Endothelial cell of umbilical vein (primary cell): Measurements from ENCODE around the gene LRIG1. TPM values are rescaled to one million over a fixed set of nuclear protein-coding genes. Genes with fewer than 3 reads are reported as not detected.

Experiments
- BruUV-seq: library from RNA; stranded (reverse); fragments of 400-500 nt; replicated peaks from 2 replicates; lab custom pipeline; 2021; lab: Mats Ljungman, UMichigan
- CTCF ChIA-PET: fragments of 300-600, 350-600 bp; sonication (Branson Sonifier 250); formaldehyde crosslinking; loops from one replicate; lab custom pipeline; 2021; ENCODE audit warnings: antibody characterized with exemption, inconsistent platforms; lab: Charles Lee
- POLR2A ChIA-PET: fragments of 300-600, 350-600 bp; sonication (Branson Sonifier 250); formaldehyde crosslinking; loops from one replicate; lab custom pipeline; 2021; ENCODE audit warnings: antibody characterized with exemption, inconsistent platforms; lab: Charles Lee
- DNase-seq: peaks from one replicate; pipeline ENCODE4 v3.0.0-alpha.2; 2011; ENCODE audit warnings: low read depth, low spot score
- FAIRE-seq: peaks from 2 replicates; lab custom pipeline; 2011; peaks lifted over from hg19 to GRCh38; lab: Jason Lieb, UNC
- H2AFZ ChIP-seq: 2 replicates; pipeline ENCODE4 v1.6.0; 2012; ENCODE audit warnings: low read depth, low read length, control low read depth, inconsistent platforms
- H3K27ac ChIP-seq: 2 replicates; pipeline ENCODE4 v1.5.1; 2011; ENCODE audit warnings: low read depth, mild to moderate bottlenecking, control low read depth, low read length, moderate library complexity; ENCODE audit not compliant: insufficient read depth
- H3K27me3 ChIP-seq, 2 experiments: 2 replicates each; pipeline versions ENCODE4 v1.6.0 to v1.6.1; 2011; ENCODE audit warnings: low read length in 2 of 2, mixed read lengths in 1 of 2; ENCODE audit not compliant: control insufficient read depth in 2 of 2, insufficient read depth in 2 of 2
- H3K36me3 ChIP-seq, 2 experiments: 2 replicates in 1 of 2; 3 replicates in 1 of 2; pipeline ENCODE4 v1.5.1; 2011; ENCODE audit warnings: low read length in 2 of 2, mild to moderate bottlenecking in 1 of 2, moderate library complexity in 1 of 2; ENCODE audit not compliant: control insufficient read depth in 2 of 2, insufficient read depth in 2 of 2; ENCODE audit errors: extremely low read depth in 1 of 2
- H3K4me1 ChIP-seq: 3 replicates; pipeline ENCODE4 v1.5.1; 2011; ENCODE audit warnings: mild to moderate bottlenecking, low read length; ENCODE audit not compliant: control insufficient read depth, insufficient read depth; ENCODE audit errors: extremely low read depth
- H3K4me2 ChIP-seq: 2 replicates; pipeline ENCODE4 v1.6.1; 2011; ENCODE audit warnings: low read length, control low read depth, mixed read lengths; ENCODE audit not compliant: insufficient read depth
- H3K4me3 ChIP-seq, 3 experiments: fragments of 200-600 bp in 1 of 3; sonication (generic), shearing (Covaris generic) in 1 of 3; replicated peaks in 1 of 3; 2 replicates each; pipeline ENCODE4 v1.5.1; 2011 to 2016; ENCODE audit warnings: control low read depth in 3 of 3, low read length in 3 of 3, mild to moderate bottlenecking in 2 of 3, inconsistent platforms in 1 of 3, low read depth in 1 of 3, moderate library complexity in 1 of 3; ENCODE audit not compliant: insufficient read depth in 1 of 3
- H3K79me2 ChIP-seq: 2 replicates; pipeline ENCODE4 v1.6.0; 2012; ENCODE audit warnings: low read length, inconsistent platforms; ENCODE audit not compliant: control insufficient read depth, insufficient read depth
- H3K9ac ChIP-seq: replicated peaks from 2 replicates; pipeline ENCODE3; 2011; ENCODE audit warnings: low read length, control low read depth; ENCODE audit not compliant: insufficient read depth; ENCODE audit errors: extremely low read depth
- H3K9me1 ChIP-seq: replicated peaks from 3 replicates; pipeline ENCODE4 v1.6.0; 2011; ENCODE audit warnings: mild to moderate bottlenecking, low read length; ENCODE audit not compliant: control insufficient read depth, insufficient read depth; ENCODE audit errors: extremely low read depth
- H3K9me3 ChIP-seq: replicated peaks from 2 replicates; pipeline ENCODE4 v1.5.1; 2012; ENCODE audit warnings: low read length, inconsistent platforms; ENCODE audit not compliant: control insufficient read depth, insufficient read depth
- H4K20me1 ChIP-seq: replicated peaks from 2 replicates; pipeline ENCODE3; 2011; ENCODE audit warnings: mild to moderate bottlenecking, low read length; ENCODE audit not compliant: control insufficient read depth, insufficient read depth; ENCODE audit errors: extremely low read depth
- EZH2 ChIP-seq: IDR thresholded peaks from 2 replicates; pipeline ENCODE4 v1.6.1; 2012; ENCODE audit warnings: borderline replicate concordance, low read depth, mild to moderate bottlenecking, moderate library complexity, low read length, inconsistent platforms; ENCODE audit not compliant: severe bottlenecking
- FOS ChIP-seq: IDR thresholded peaks from 2 replicates; pipeline ENCODE4 v1.6.1; 2011; ENCODE audit warnings: mild to moderate bottlenecking, low read length, moderate library complexity, borderline replicate concordance; ENCODE audit not compliant: insufficient read depth
- GATA2 ChIP-seq: IDR thresholded peaks from 2 replicates; pipeline ENCODE4 v1.7.0; 2011; ENCODE audit warnings: low read depth, mild to moderate bottlenecking, moderate library complexity, mixed read lengths, low read length; ENCODE audit not compliant: insufficient read length, insufficient read depth
- JUN ChIP-seq: IDR thresholded peaks from 2 replicates; pipeline ENCODE4 v1.6.1; 2011; ENCODE audit warnings: borderline replicate concordance, low read depth; ENCODE audit not compliant: insufficient read length, insufficient read depth
- MYC ChIP-seq: IDR thresholded peaks from one replicate; pipeline ENCODE4 v1.6.1; 2011; ENCODE audit warnings: mild to moderate bottlenecking, low read depth, low read length
- POLR2A ChIP-seq: IDR thresholded peaks from 2 replicates; pipeline ENCODE4 v1.6.1; 2012; ENCODE audit warnings: low read depth, mild to moderate bottlenecking, control low read depth, low read length
- POLR2AphosphoS5 ChIP-seq: IDR thresholded peaks from 2 replicates; pipeline ENCODE4 v1.6.1; 2012; ENCODE audit warnings: low read depth, mild to moderate bottlenecking, control low read depth, low read length, moderate library complexity; ENCODE audit not compliant: insufficient read depth
- dilution Hi-C: fragments of 300-500 bp; cut with MboI; formaldehyde crosslinking; loops from one replicate; pipeline ENCODE4 v1.15.0; 2019; ENCODE audit warnings: low sequenced_read_pairs; ENCODE audit not compliant: extremely low pct_ligation_motif_present
- intact Hi-C: fragments of 100-400 bp; cut with micrococcal nuclease; formaldehyde crosslinking; loops from one replicate; pipeline ENCODE4 v1.10.0; 2022
- polyA plus RNA-seq, 4 experiments: library from polyadenylated mRNA; depleted of rRNA in 3 of 4; stranded (reverse) in 3 of 4; unstranded in 1 of 4; fragments of >200 nt; gene quantifications; 2 replicates each; pipeline versions ENCODE4 v1.2.1 to v1.2.3, GENCODE V29; 2011 to 2012; ENCODE audit warnings: missing spikeins in 1 of 4
- total RNA-seq: library from RNA; stranded (reverse); gene quantifications from 2 replicates; pipeline ENCODE4 v1.2.3, GENCODE V29; 2021
- TF ChIP-seq, protein P1 (sequence below): IDR thresholded peaks from 2 replicates; pipeline ENCODE4 v1.6.1; 2011; ENCODE audit not compliant: insufficient read depth, insufficient read length
- TF ChIP-seq, protein P2 (sequence below), 2 donors: IDR thresholded peaks; 1 replicate in 1 of 2; 2 replicates in 1 of 2; pipeline ENCODE4 v1.5.1; 2011; ENCODE audit warnings: low read length in 2 of 2, mild to moderate bottlenecking in 2 of 2, moderate library complexity in 2 of 2, control low read depth in 1 of 2, inconsistent platforms in 1 of 2, low read depth in 1 of 2; ENCODE audit not compliant: insufficient read depth in 1 of 2; ENCODE audit errors: extremely low read depth in 1 of 2

LRIG1 gene
- total and polyA plus RNA-seq, 2 donors (not counting 3 experiments of a cell fraction or from before 2014, with no cell fraction given) = 50.3 to 52.2 TPM

DNA sequence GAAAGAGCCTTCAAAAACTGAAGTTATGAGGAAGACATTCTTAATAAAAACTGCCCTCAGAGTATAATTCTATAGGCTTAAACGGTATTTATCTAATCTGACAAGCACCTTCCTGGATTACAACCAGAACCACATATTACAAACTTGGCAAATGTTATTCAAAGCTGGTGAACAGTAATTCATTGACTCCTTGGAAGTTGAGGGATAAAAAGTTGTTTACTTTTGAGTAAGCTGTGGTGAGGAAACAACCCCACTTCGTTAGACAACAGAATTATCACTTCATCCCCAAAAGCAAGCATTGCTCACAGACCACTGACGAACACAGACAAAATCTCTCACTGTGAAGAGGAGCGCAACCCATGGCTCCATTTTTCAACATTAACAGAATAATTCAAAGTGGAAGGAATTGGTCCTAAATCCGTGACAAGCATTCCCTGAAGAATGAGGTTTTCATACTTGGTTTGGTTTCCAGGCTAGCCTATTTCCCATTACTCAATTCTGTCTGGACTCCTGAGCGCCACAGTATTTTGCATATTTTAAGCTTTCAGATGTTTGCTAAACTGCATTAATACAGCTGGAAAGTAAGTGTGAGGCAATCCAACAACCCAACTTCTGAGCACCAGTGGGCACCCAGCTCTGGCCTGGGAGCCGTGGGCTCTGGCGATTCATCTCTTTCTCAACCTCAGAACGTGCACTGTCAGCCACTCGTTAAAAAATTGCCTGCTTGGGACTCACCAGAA lies 32.7 kb downstream of the LRIG1 start:
- DNase-seq (no peak), FAIRE-seq (no peak)
- no peak overlapping the region for H3K4me2 ChIP-seq
- intact Hi-C loops = no loop called here
- TF ChIP-seq GATA2 (no peak), EZH2 (no peak), POLR2A (no peak), JUN (no peak), POLR2AphosphoS5 (no peak), FOS (no peak), MYC (no peak)
- TF ChIP-seq, protein P1, sequence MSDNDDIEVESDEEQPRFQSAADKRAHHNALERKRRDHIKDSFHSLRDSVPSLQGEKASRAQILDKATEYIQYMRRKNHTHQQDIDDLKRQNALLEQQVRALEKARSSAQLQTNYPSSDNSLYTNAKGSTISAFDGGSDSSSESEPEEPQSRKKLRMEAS = no peak
- TF ChIP-seq, protein P2, sequence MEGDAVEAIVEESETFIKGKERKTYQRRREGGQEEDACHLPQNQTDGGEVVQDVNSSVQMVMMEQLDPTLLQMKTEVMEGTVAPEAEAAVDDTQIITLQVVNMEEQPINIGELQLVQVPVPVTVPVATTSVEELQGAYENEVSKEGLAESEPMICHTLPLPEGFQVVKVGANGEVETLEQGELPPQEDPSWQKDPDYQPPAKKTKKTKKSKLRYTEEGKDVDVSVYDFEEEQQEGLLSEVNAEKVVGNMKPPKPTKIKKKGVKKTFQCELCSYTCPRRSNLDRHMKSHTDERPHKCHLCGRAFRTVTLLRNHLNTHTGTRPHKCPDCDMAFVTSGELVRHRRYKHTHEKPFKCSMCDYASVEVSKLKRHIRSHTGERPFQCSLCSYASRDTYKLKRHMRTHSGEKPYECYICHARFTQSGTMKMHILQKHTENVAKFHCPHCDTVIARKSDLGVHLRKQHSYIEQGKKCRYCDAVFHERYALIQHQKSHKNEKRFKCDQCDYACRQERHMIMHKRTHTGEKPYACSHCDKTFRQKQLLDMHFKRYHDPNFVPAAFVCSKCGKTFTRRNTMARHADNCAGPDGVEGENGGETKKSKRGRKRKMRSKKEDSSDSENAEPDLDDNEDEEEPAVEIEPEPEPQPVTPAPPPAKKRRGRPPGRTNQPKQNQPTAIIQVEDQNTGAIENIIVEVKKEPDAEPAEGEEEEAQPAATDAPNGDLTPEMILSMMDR (IDR thresholded peaks at IDR 0.05; ENCODE audit: extremely low read depth in 1 of 2, insufficient read depth in 1 of 2, low read depth in 1 of 2, low read length in 2 of 2) = no peak
- peaks cover 59% of the 10 kb centered on the region for H3K79me2 ChIP-seq
- ChIA-PET CTCF (interaction anchor here (1.9 to 3.1 kb wide), 2 partner anchors 15 to 60 kb away, joined by 5 to 12 read pairs; no protein-coding TSS in a partner anchor), POLR2A (no interaction called here)
- H3K4me1 ChIP-seq = peaks cover 35% of the 10 kb centered on the region
- H3K9me1 ChIP-seq = no peaks in the 10 kb centered on the region
- no peak overlapping the region for H3K4me3 ChIP-seq
- no peak overlapping the region for H3K27ac ChIP-seq
- no peaks in the 10 kb centered on the region for H3K9me3 ChIP-seq
- no peaks in the 10 kb centered on the region for H4K20me1 ChIP-seq
- no TSS peak for BruUV-seq
- H2AFZ ChIP-seq = no peak overlapping the region
- H3K36me3 ChIP-seq = no peaks in the 10 kb centered on the region
- dilution Hi-C loops = no loop called here
- H3K9ac ChIP-seq = no peak overlapping the region
- no peaks in the 10 kb centered on the region for H3K27me3 ChIP-seq
